Measurements from ENCODE around the gene PPP6R1. TPM values are rescaled to one million over a fixed set of nuclear protein-coding genes. Genes with fewer than 3 reads are reported as not detected.

The PPP6R1 gene
- total and polyA plus RNA-seq, 10 donors, result 49.2 to 150 (median 129) TPM

DNA sequence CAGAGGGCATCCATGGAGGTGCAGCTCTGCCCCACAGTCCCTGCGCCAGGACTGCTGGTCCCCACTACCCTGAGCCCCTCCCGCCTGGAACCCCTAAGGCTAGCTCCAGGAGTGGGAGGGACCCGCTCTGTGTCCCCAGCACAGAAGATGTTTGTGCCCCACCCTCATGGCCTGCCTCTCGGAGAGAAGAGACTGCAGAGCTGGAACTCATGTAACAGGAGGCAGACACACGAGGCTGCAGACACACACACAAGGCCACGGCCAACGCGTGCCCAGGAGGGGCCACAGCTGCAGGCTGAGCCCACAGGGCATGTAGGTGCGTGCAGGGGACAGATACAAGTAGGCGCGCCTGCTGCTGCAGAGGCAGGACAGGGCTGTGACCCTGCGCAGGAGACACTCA lies 19.8 kb downstream of the PPP6R1 start:
- DNase-seq, result peak; percentile 46
- peaks cover 23 to 100% (median 93%) of the 10 kb centered on the region in 6 donors for H3K36me3 ChIP-seq
- H3K4me3 ChIP-seq, result no peak overlapping the region
- WGBS, 5 donors, result 93 to 97% (median 96%) methylated on average over 8 to 12 of the region's 12 CpGs
- no peaks in the 10 kb centered on the region for H3K4me1 ChIP-seq
- peak in 1 of 3 donors; percentile 67 for TF ChIP-seq POLR2AphosphoS5 (IDR thresholded peaks at IDR 0.05)
- no peak for TF ChIP-seq POLR2A (IDR thresholded peaks at IDR 0.05)
- TF ChIP-seq, protein P1, sequence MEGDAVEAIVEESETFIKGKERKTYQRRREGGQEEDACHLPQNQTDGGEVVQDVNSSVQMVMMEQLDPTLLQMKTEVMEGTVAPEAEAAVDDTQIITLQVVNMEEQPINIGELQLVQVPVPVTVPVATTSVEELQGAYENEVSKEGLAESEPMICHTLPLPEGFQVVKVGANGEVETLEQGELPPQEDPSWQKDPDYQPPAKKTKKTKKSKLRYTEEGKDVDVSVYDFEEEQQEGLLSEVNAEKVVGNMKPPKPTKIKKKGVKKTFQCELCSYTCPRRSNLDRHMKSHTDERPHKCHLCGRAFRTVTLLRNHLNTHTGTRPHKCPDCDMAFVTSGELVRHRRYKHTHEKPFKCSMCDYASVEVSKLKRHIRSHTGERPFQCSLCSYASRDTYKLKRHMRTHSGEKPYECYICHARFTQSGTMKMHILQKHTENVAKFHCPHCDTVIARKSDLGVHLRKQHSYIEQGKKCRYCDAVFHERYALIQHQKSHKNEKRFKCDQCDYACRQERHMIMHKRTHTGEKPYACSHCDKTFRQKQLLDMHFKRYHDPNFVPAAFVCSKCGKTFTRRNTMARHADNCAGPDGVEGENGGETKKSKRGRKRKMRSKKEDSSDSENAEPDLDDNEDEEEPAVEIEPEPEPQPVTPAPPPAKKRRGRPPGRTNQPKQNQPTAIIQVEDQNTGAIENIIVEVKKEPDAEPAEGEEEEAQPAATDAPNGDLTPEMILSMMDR (IDR thresholded peaks at IDR 0.05 in 8 of 11, conservative IDR thresholded peaks at IDR 0.05 in 3 of 11), result no peak
- no peaks in the 10 kb centered on the region for H3K9me3 ChIP-seq
- H3K27ac ChIP-seq, result no peak overlapping the region
- intact Hi-C loops (cut with DNase I; ENCODE audit: low total_unique reads), result no loop called here
- no peaks in the 10 kb centered on the region for H3K27me3 ChIP-seq (replicated peaks in 1 of 7)

DNA sequence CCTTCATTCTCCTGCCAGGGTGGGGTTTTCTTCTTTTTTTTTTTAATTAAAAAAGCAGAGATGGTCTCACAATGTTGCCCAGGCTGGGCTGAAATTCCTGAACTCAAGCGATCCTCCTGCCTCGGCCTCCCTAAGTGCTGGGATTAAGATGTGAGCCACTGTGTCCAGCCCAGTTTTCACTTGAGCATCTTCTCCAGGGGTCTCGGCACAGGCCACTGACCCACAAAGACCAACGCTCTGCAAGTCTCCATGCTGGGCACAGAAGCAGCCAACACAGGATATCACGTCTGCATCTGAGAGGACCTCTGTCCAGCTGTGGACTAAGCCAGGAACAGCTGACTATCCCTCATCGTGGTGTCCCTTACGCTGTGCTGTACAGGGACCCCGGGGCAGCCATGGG lies 20.8 kb downstream of the PPP6R1 start:
- peak in 1 of 3 donors; percentile 14 for TF ChIP-seq POLR2AphosphoS5 (IDR thresholded peaks at IDR 0.05)
- TF ChIP-seq, protein P1 (IDR thresholded peaks at IDR 0.05 in 8 of 11, conservative IDR thresholded peaks at IDR 0.05 in 3 of 11), result no peak
- Histone ChIP-seq H3K27ac (no peak overlapping the region), H3K27me3 (replicated peaks in 1 of 7) (no peaks in the 10 kb centered on the region), H3K9me3 (no peaks in the 10 kb centered on the region), H3K4me1 (no peaks in the 10 kb centered on the region), H3K36me3 (peaks cover 23 to 100% (median 93%) of the 10 kb centered on the region in 6 donors), H3K4me3 (no peak overlapping the region)
- DNase-seq, result peak; percentile 32
- WGBS, 5 donors, result 91 to 98% (median 97%) methylated on average over 8 of the region's 8 CpGs
- intact Hi-C loops (cut with DNase I; ENCODE audit: low total_unique reads), result no loop called here

DNA sequence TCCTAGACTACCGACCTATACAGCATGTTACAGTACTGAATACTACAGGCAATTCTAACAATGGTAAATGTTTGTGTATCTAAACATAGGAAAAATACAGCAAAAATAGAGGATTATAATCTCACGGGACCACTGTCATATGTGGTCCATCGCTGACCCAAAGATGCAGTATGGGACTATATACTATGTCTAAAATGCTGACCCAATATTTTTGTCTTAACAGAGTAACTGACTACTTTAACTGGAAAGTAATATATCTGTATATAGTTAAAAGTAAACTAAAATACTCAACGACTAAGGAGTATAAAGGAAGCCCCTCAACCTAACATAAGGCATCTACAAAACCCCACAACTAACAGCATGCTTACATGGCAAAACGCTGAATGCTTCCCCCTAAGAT lies 25.8 kb downstream of the PPP6R1 start:
- no peaks in the 10 kb centered on the region for H3K9me3 ChIP-seq
- no peak overlapping the region for H3K4me3 ChIP-seq
- WGBS, 5 donors, result 87 to 94% (median 90%) methylated on average over 5 of the region's 5 CpGs
- DNase-seq, result no peak
- H3K36me3 ChIP-seq, result peaks cover 10 to 100% (median 94%) of the 10 kb centered on the region in 6 donors
- TF ChIP-seq, protein P1 (IDR thresholded peaks at IDR 0.05 in 8 of 11, conservative IDR thresholded peaks at IDR 0.05 in 3 of 11), result no peak
- TF ChIP-seq POLR2AphosphoS5 (IDR thresholded peaks at IDR 0.05) (no peak), POLR2A (IDR thresholded peaks at IDR 0.05) (no peak)
- H3K27ac ChIP-seq, result peak overlapping the region in 3 of 8 donors; percentile 34 to 57 (median 52)
- H3K4me1 ChIP-seq, result peaks cover 0 to 32% (median 15%) of the 10 kb centered on the region in 6 donors
- intact Hi-C loops (cut with DNase I; ENCODE audit: low total_unique reads), result no loop called here
- H3K27me3 ChIP-seq (replicated peaks in 1 of 7), result no peaks in the 10 kb centered on the region

DNA sequence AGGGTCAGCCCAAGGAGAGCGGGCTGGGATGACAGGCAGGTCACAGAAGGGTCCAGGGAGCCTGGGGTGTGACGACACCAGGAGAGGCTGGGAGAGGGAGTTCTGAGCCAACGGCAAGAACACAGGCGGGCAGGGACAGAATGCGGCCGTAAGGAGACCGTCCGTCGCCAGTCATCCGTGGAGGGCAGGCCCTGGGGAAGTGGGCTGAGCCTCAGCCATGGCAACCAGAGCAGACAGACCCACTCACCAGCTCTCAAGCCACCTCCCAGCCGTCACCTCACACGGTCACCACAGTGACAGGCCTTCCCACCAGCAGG lies 26.6 kb downstream of the PPP6R1 start:
- H3K27ac ChIP-seq, result peak overlapping the region in 5 of 8 donors; percentile 16 to 61 (median 52)
- H3K4me1 ChIP-seq, result peaks cover 0 to 32% (median 15%) of the 10 kb centered on the region in 6 donors
- intact Hi-C loops (cut with DNase I; ENCODE audit: low total_unique reads), result no loop called here
- no peaks in the 10 kb centered on the region for H3K27me3 ChIP-seq (replicated peaks in 1 of 7)
- H3K9me3 ChIP-seq, result no peaks in the 10 kb centered on the region
- H3K4me3 ChIP-seq, result no peak overlapping the region
- no peak for DNase-seq
- peaks cover 5 to 100% (median 93%) of the 10 kb centered on the region in 6 donors for H3K36me3 ChIP-seq
- TF ChIP-seq, protein P1 (IDR thresholded peaks at IDR 0.05 in 8 of 11, conservative IDR thresholded peaks at IDR 0.05 in 3 of 11), result no peak
- TF ChIP-seq POLR2AphosphoS5 (IDR thresholded peaks at IDR 0.05) (peak; percentile 52 to 74 (median 71)), POLR2A (IDR thresholded peaks at IDR 0.05) (no peak)
- WGBS, 5 donors, result 53 to 80% (median 72%) methylated on average over 7 to 12 of the region's 12 CpGs

Measured in spleen (tissue), 11 donors.